ENCODE measurements around the gene LMX1B. TPM values are rescaled to one million over a fixed set of nuclear protein-coding genes. Genes with fewer than 3 reads are reported as not detected.

Gene LMX1B
- polyA plus RNA-seq, 1 donor (not counting 4 experiments of a cell fraction or from before 2014, with no cell fraction given): 0.24 TPM

GRCh38 chr9:126636983-126637798, 23.5 kb downstream of the LMX1B start:
- Histone ChIP-seq H3K27me3 (ENCODE audit: control insufficient read depth, extremely low read depth, insufficient read depth, low read length) (peaks cover 37% of the 10 kb centered on the region), H3K79me2 (ENCODE audit: control insufficient read depth, insufficient read depth, low read length) (no peaks in the 10 kb centered on the region), H3K9ac (ENCODE audit: control insufficient read depth, extremely low read depth, insufficient read depth, low read length) (no peak overlapping the region), H3K36me3 (ENCODE audit: control insufficient read depth in 2 of 2, extremely low read depth in 1 of 2, insufficient read depth in 2 of 2, low read length in 2 of 2) (no peaks in the 10 kb centered on the region), H2AFZ (ENCODE audit: control insufficient read depth, low read length) (no peak overlapping the region), H3K9me1 (ENCODE audit: control insufficient read depth, extremely low read depth, insufficient read depth, low read length) (no peaks in the 10 kb centered on the region), H3K4me1 (ENCODE audit: control insufficient read depth, extremely low read depth, insufficient read depth, low read length) (peaks cover 8% of the 10 kb centered on the region), H3K27ac (ENCODE audit: control insufficient read depth, insufficient read depth, low read length) (no peak overlapping the region), H4K20me1 (ENCODE audit: control insufficient read depth, extremely low read depth, insufficient read depth, low read length) (peaks cover 5% of the 10 kb centered on the region), H3K4me3 (ENCODE audit: control insufficient read depth in 2 of 3, extremely low read depth in 1 of 3, insufficient read depth in 2 of 3, low read depth in 1 of 3, low read length in 3 of 3) (no peak overlapping the region), H3K9me3 (ENCODE audit: control insufficient read depth, low read depth, low read length) (no peaks in the 10 kb centered on the region), H3K4me2 (ENCODE audit: control insufficient read depth, extremely low read depth, insufficient read depth, low read depth, low read length) (no peak overlapping the region)
- dilution Hi-C loops (cut with MboI; ENCODE audit: extremely low pct_ligation_motif_present, low sequenced_read_pairs): no loop called here
- TF ChIP-seq EZH2 (IDR thresholded peaks at IDR 0.05; ENCODE audit: low read length): no peak
- TF ChIP-seq CTCF (optimal IDR thresholded peaks at IDR 0.05 in 1 of 3, IDR thresholded peaks at IDR 0.05 in 1 of 3, conservative IDR thresholded peaks at IDR 0.05 in 1 of 3; ENCODE audit: extremely low read depth in 1 of 3, insufficient read depth in 2 of 3, low read length in 3 of 3): no peak
- no peak for FAIRE-seq
- DNase-seq (ENCODE audit: low read depth, low spot score): no peak

GRCh38 chr9:126638571-126639132, 24.9 kb downstream of the LMX1B start:
- peak; percentile 55 for TF ChIP-seq EZH2 (IDR thresholded peaks at IDR 0.05; ENCODE audit: low read length)
- TF ChIP-seq CTCF (optimal IDR thresholded peaks at IDR 0.05 in 1 of 3, IDR thresholded peaks at IDR 0.05 in 1 of 3, conservative IDR thresholded peaks at IDR 0.05 in 1 of 3; ENCODE audit: extremely low read depth in 1 of 3, insufficient read depth in 2 of 3, low read length in 3 of 3): no peak
- FAIRE-seq (no peak), DNase-seq (ENCODE audit: low read depth, low spot score) (no peak)
- peak overlapping the region in 2 of 3 experiments; percentile 32 to 42 for H3K4me3 ChIP-seq (ENCODE audit: control insufficient read depth in 2 of 3, extremely low read depth in 1 of 3, insufficient read depth in 2 of 3, low read depth in 1 of 3, low read length in 3 of 3)
- dilution Hi-C loops (cut with MboI; ENCODE audit: extremely low pct_ligation_motif_present, low sequenced_read_pairs): no loop called here
- no peak overlapping the region for H3K9ac ChIP-seq (ENCODE audit: control insufficient read depth, extremely low read depth, insufficient read depth, low read length)
- peaks cover 52% of the 10 kb centered on the region for H3K27me3 ChIP-seq (ENCODE audit: control insufficient read depth, extremely low read depth, insufficient read depth, low read length)
- H3K9me3 ChIP-seq (ENCODE audit: control insufficient read depth, low read depth, low read length): no peaks in the 10 kb centered on the region
- no peak overlapping the region for H2AFZ ChIP-seq (ENCODE audit: control insufficient read depth, low read length)
- H3K4me1 ChIP-seq (ENCODE audit: control insufficient read depth, extremely low read depth, insufficient read depth, low read length): peaks cover 8% of the 10 kb centered on the region
- no peak overlapping the region for H3K27ac ChIP-seq (ENCODE audit: control insufficient read depth, insufficient read depth, low read length)
- H3K4me2 ChIP-seq (ENCODE audit: control insufficient read depth, extremely low read depth, insufficient read depth, low read depth, low read length): peak overlapping the region; percentile 69
- no peaks in the 10 kb centered on the region for H3K36me3 ChIP-seq (ENCODE audit: control insufficient read depth in 2 of 2, extremely low read depth in 1 of 2, insufficient read depth in 2 of 2, low read length in 2 of 2)
- no peaks in the 10 kb centered on the region for H3K9me1 ChIP-seq (ENCODE audit: control insufficient read depth, extremely low read depth, insufficient read depth, low read length)
- no peaks in the 10 kb centered on the region for H3K79me2 ChIP-seq (ENCODE audit: control insufficient read depth, insufficient read depth, low read length)
- H4K20me1 ChIP-seq (ENCODE audit: control insufficient read depth, extremely low read depth, insufficient read depth, low read length): peaks cover 5% of the 10 kb centered on the region
